CD4-positive, alpha-beta T cell (primary cell): ENCODE data around the gene FBLN7. TPM values are rescaled to one million over a fixed set of nuclear protein-coding genes. Genes with fewer than 3 reads are reported as not detected.
A peak's percentile ranks its signal among the peaks of the same experiment; 100 is the strongest.

Experiments
- ATAC-seq: fragments of 200-7000 bp; cut with Tn5 transposase; one replicate; pipeline ENCODE4 v1.10.0; 2022; ENCODE audit warnings: mild to moderate bottlenecking; ENCODE audit not compliant: poor library complexity
- CTCF ChIA-PET: fragments of 350-600 bp; sonication (Branson Sonifier 250); formaldehyde crosslinking; loops from one replicate; lab custom pipeline; 2021; ENCODE audit warnings: antibody characterized with exemption, inconsistent platforms; lab: Charles Lee
- POLR2A ChIA-PET: fragments of 350-600 bp; sonication (Branson Sonifier 250); formaldehyde crosslinking; loops from one replicate; lab custom pipeline; 2021; ENCODE audit warnings: antibody characterized with exemption, inconsistent platforms; lab: Charles Lee
- DNase-seq, 14 experiments: peaks; one replicate each; pipeline ENCODE4 v3.0.0-alpha.2; 2013 to 2020; ENCODE audit warnings: mixed read lengths in 2 of 14
- H3K27ac ChIP-seq, 2 donors: one replicate each; pipeline versions ENCODE4 v1.5.1 to v1.7.0; 2013; ENCODE audit warnings: low read length in 2 of 2, low read depth in 1 of 2, mild to moderate bottlenecking in 1 of 2
- H3K27me3 ChIP-seq, 2 experiments: 1 replicate in 1 of 2; 2 replicates in 1 of 2; pipeline versions ENCODE4 v1.6.1 to v1.7.0; 2013; ENCODE audit warnings: low read length in 2 of 2, control low read depth in 1 of 2, mild to moderate bottlenecking in 1 of 2, moderate library complexity in 1 of 2; ENCODE audit not compliant: insufficient read depth in 2 of 2, control insufficient read depth in 1 of 2
- H3K36me3 ChIP-seq: one replicate; pipeline ENCODE4 v1.6.1; 2013; ENCODE audit warnings: low read length, control low read depth; ENCODE audit not compliant: insufficient read depth
- H3K4me1 ChIP-seq: one replicate; pipeline ENCODE4 v1.6.1; 2013; ENCODE audit warnings: low read length, control low read depth; ENCODE audit not compliant: insufficient read depth
- H3K4me3 ChIP-seq: one replicate; pipeline ENCODE4 v1.5.1; 2013; ENCODE audit warnings: mild to moderate bottlenecking, low read length, moderate library complexity
- H3K9me3 ChIP-seq, 2 experiments: 1 replicate in 1 of 2; 2 replicates in 1 of 2; pipeline versions ENCODE4 v1.6.1 to v1.7.0; 2013; ENCODE audit warnings: low read length in 2 of 2, mild to moderate bottlenecking in 2 of 2, control low read depth in 1 of 2, moderate library complexity in 1 of 2; ENCODE audit not compliant: control insufficient read depth in 1 of 2, insufficient read depth in 1 of 2
- H3K27ac Mint-ChIP-seq: one replicate; pipeline ENCODE4 v1.8.0; 2020; ENCODE audit warnings: mixed read lengths
- H3K27me3 Mint-ChIP-seq: one replicate; pipeline ENCODE4 v1.8.0; 2021; ENCODE audit warnings: mixed read lengths
- H3K36me3 Mint-ChIP-seq: one replicate; pipeline ENCODE4 v1.8.0; 2021; ENCODE audit warnings: low read depth, mixed read lengths
- H3K4me1 Mint-ChIP-seq: one replicate; pipeline ENCODE4 v1.8.0; 2021; ENCODE audit warnings: low read depth, mixed read lengths
- H3K4me3 Mint-ChIP-seq: one replicate; pipeline ENCODE4 v1.8.0; 2020; ENCODE audit warnings: mild to moderate bottlenecking, mixed read lengths
- H3K9me3 Mint-ChIP-seq: one replicate; pipeline ENCODE4 v1.8.0; 2020; ENCODE audit warnings: mixed read lengths
- CTCF ChIP-seq: fragments of 200-600 bp; IDR thresholded peaks from one replicate; pipeline ENCODE4 v1.8.0; 2022; ENCODE audit warnings: antibody characterized with exemption, mild to moderate bottlenecking
- intact Hi-C, 2 experiments: fragments of 100-400 bp; cut with DNase I in 1 of 2; cut with micrococcal nuclease in 1 of 2; formaldehyde crosslinking; loops; one replicate each; pipeline versions ENCODE4 v1.15.1 to v1.9.0; 2023 to 2025; cut with DNase I, micrococcal nuclease
- total RNA-seq, 174 experiments: library from RNA in 2 of 174; stranded (reverse) in 2 of 174; gene quantifications; one replicate each; pipeline ENCODE4 v1.2.3 and lab custom pipeline; 2021 to 2026

Gene FBLN7
- total RNA-seq, 2 experiments from 2014 or later, result 27.0 to 27.2 TPM

GRCh38 chr2:112185131-112185530 is 46.9 kb downstream of the FBLN7 start:
- TF ChIP-seq CTCF, result no peak
- Histone ChIP-seq H3K4me1 (peaks cover 83% of the 10 kb centered on the region), H3K27me3 (no peaks in the 10 kb centered on the region), H3K4me3 (no peak overlapping the region), H3K27ac (peak overlapping the region; percentile 27 to 37), H3K9me3 (no peaks in the 10 kb centered on the region), H3K36me3 (peaks cover 22% of the 10 kb centered on the region)
- Mint-ChIP-seq H3K36me3 (peaks cover 39% of the 10 kb centered on the region), H3K4me3 (no peak overlapping the region), H3K9me3 (no peaks in the 10 kb centered on the region), H3K27me3 (no peaks in the 10 kb centered on the region), H3K4me1 (peaks cover 80% of the 10 kb centered on the region), H3K27ac (peak overlapping the region; percentile 94)
- no peak for ATAC-seq
- no peak for DNase-seq
- ChIA-PET CTCF (no interaction called here), POLR2A (no interaction called here)
- intact Hi-C loops, result loop anchor here (5.0 to 10.0 kb wide), 5 partner anchors 67 to 1710 kb away; partner anchors contain the start of genes ACTR3 (in 1 of the 2), CHCHD5 (in 1 of the 2), TMEM87B (in 1 of the 2) and ZC3H6 (in 1 of the 2)

GRCh38 chr2:112187046-112187715 is 49.0 kb downstream of the FBLN7 start:
- H3K27me3 Mint-ChIP-seq, result no peaks in the 10 kb centered on the region
- TF ChIP-seq CTCF, result no peak
- no peaks in the 10 kb centered on the region for H3K9me3 Mint-ChIP-seq
- Histone ChIP-seq H3K4me3 (peak overlapping the region; percentile 28), H3K27me3 (no peaks in the 10 kb centered on the region), H3K27ac (peak overlapping the region; percentile 90 to 96), H3K9me3 (no peaks in the 10 kb centered on the region), H3K36me3 (peaks cover 22% of the 10 kb centered on the region), H3K4me1 (peaks cover 80% of the 10 kb centered on the region)
- peak overlapping the region; percentile 94 for H3K27ac Mint-ChIP-seq
- CTCF ChIA-PET, result interaction anchor here (1.8 kb wide), 1 partner anchor 66 kb away, joined by 6 read pairs; no protein-coding TSS in a partner anchor
- H3K36me3 Mint-ChIP-seq, result peaks cover 47% of the 10 kb centered on the region
- peaks cover 84% of the 10 kb centered on the region for H3K4me1 Mint-ChIP-seq
- ATAC-seq (no peak), DNase-seq (peak in 1 of 14 experiments; percentile 35)
- peak overlapping the region; percentile 56 for H3K4me3 Mint-ChIP-seq
- POLR2A ChIA-PET, result interaction anchor here (0.7 to 1.6 kb wide), 4 partner anchors 10 to 88 kb away, joined by 3 to 6 read pairs (median 4); no protein-coding TSS in a partner anchor
- intact Hi-C loops, result loop anchor here (5.0 to 10.0 kb wide), 5 partner anchors 65 to 1708 kb away; partner anchors contain the start of genes ACTR3 (in 1 of the 2), CHCHD5 (in 1 of the 2), TMEM87B (in 1 of the 2) and ZC3H6 (in 1 of the 2)

GRCh38 chr2:112187805-112188596 is 49.8 kb downstream of the FBLN7 start:
- H3K4me3 ChIP-seq, result peak overlapping the region; percentile 28

More at GRCh38 chr2:112187805-112188596, 49.8 kb downstream of the FBLN7 start:
- ATAC-seq (peak; percentile 82), DNase-seq (peak; percentile 59 to 93 (median 72))
- ChIA-PET POLR2A (interaction anchor here (0.7 to 1.6 kb wide), 7 partner anchors 11 to 90 kb away, joined by 3 to 6 read pairs (median 4); no protein-coding TSS in a partner anchor), CTCF (interaction anchor here (1.4 to 1.8 kb wide), 2 partner anchors 66 to 71 kb away, joined by 3 to 6 read pairs; no protein-coding TSS in a partner anchor)
- peaks cover 39% of the 10 kb centered on the region for H3K36me3 Mint-ChIP-seq
- H3K9me3 Mint-ChIP-seq, result no peaks in the 10 kb centered on the region
- H3K27ac ChIP-seq, result peak overlapping the region; percentile 90 to 96
- peak overlapping the region; percentile 56 for H3K4me3 Mint-ChIP-seq
- H3K27me3 ChIP-seq, result no peaks in the 10 kb centered on the region
- no peaks in the 10 kb centered on the region for H3K9me3 ChIP-seq
- H3K27ac Mint-ChIP-seq, result peak overlapping the region; percentile 94
- intact Hi-C loops, result loop anchor here (1.0 to 10.0 kb wide), 8 partner anchors 33 to 1707 kb away; partner anchors contain the start of genes ACTR3 (in 1 of the 2), CHCHD5 (in 1 of the 2), TMEM87B (in 1 of the 2) and ZC3H6 (in 1 of the 2)
- H3K4me1 Mint-ChIP-seq, result peaks cover 84% of the 10 kb centered on the region
- peaks cover 79% of the 10 kb centered on the region for H3K4me1 ChIP-seq
- H3K27me3 Mint-ChIP-seq, result no peaks in the 10 kb centered on the region
- TF ChIP-seq CTCF, result no peak
- peaks cover 22% of the 10 kb centered on the region for H3K36me3 ChIP-seq
